SK-N-SH (cell line): ENCODE data around the gene LPGAT1. TPM values are rescaled to one million over a fixed set of nuclear protein-coding genes. Genes with fewer than 3 reads are reported as not detected.

Experiments
- CTCF ChIA-PET: fragments of 300-600, 350-600 bp; formaldehyde crosslinking; extraction: SDS; loops from one replicate; lab custom pipeline; 2021; lab: Yijun Ruan, JAX
- POLR2A ChIA-PET: fragments of 350-600 bp; sonication (Branson Sonifier 250); formaldehyde crosslinking; extraction: SDS; loops from one replicate; lab custom pipeline; 2020; ENCODE audit warnings: antibody characterized with exemption, inconsistent platforms; lab: Yijun Ruan, JAX
- DNase-seq: peaks from one replicate; pipeline ENCODE4 v3.0.0; 2012
- H2AFZ ChIP-seq: fragments of 200-600 bp; sonication (generic); 2 replicates; pipeline ENCODE4 v1.8.1; 2016; ENCODE audit warnings: antibody characterized with exemption, mild to moderate bottlenecking, low read depth
- H3F3A ChIP-seq: fragments of 200-600 bp; sonication (generic); replicated peaks from 2 replicates; pipeline ENCODE3; 2016; ENCODE audit warnings: antibody characterized with exemption, mild to moderate bottlenecking; ENCODE audit not compliant: insufficient read depth
- H3K27ac ChIP-seq, 2 experiments: fragments of 200-500 bp in 1 of 2; fragments of 200-600 bp in 1 of 2; sonication (Bioruptor generic) in 1 of 2; sonication (generic), shearing (Covaris generic) in 1 of 2; 2 replicates each; pipeline versions ENCODE4 v1.5.1 to v1.6.1; 2014 to 2016; ENCODE audit warnings: low read depth in 2 of 2, inconsistent platforms in 1 of 2, low read length in 1 of 2, mild to moderate bottlenecking in 1 of 2, mixed read lengths in 1 of 2
- H3K27me3 ChIP-seq: fragments of 200-600 bp; sonication (generic), shearing (Covaris generic); 2 replicates; pipeline ENCODE4 v1.6.1; 2016; ENCODE audit warnings: mixed run types; ENCODE audit not compliant: insufficient read depth
- H3K36me3 ChIP-seq, 2 experiments: fragments of 200-500 bp in 1 of 2; fragments of 200-600 bp in 1 of 2; sonication (Bioruptor generic) in 1 of 2; sonication (generic) in 1 of 2; replicated peaks in 1 of 2; 2 replicates each; pipeline versions ENCODE3 to v1.5.1; 2014 to 2016; ENCODE audit warnings: low read length in 1 of 2, mild to moderate bottlenecking in 1 of 2; ENCODE audit not compliant: insufficient read depth in 2 of 2, control insufficient read depth in 1 of 2
- H3K4me1 ChIP-seq, 2 experiments: fragments of 200-500 bp in 1 of 2; fragments of 200-600 bp in 1 of 2; sonication (Bioruptor generic) in 1 of 2; sonication (generic), shearing (Covaris generic) in 1 of 2; 2 replicates each; pipeline versions ENCODE4 v1.5.1 to v1.6.1; 2014 to 2016; ENCODE audit warnings: low read depth in 1 of 2, low read length in 1 of 2, mixed run types in 1 of 2; ENCODE audit not compliant: insufficient read depth in 2 of 2, control insufficient read depth in 1 of 2
- H3K4me2 ChIP-seq: fragments of 200-600 bp; sonication (generic), shearing (Covaris generic); 2 replicates; pipeline ENCODE4 v1.6.1; 2017; ENCODE audit warnings: mixed run types
- H3K4me3 ChIP-seq, 2 experiments: fragments of 200-500 bp in 1 of 2; fragments of 200-600 bp in 1 of 2; sonication (Bioruptor generic) in 1 of 2; sonication (generic), shearing (Covaris generic) in 1 of 2; 2 replicates each; pipeline versions ENCODE4 v1.5.1 to v1.8.1; 2014 to 2016; ENCODE audit warnings: low read depth in 2 of 2, inconsistent platforms in 1 of 2, low read length in 1 of 2, mild to moderate bottlenecking in 1 of 2, mixed read lengths in 1 of 2, moderate library complexity in 1 of 2
- H3K79me2 ChIP-seq: fragments of 200-600 bp; sonication (generic); 2 replicates; pipeline ENCODE4 v1.8.1; 2017; ENCODE audit warnings: mild to moderate bottlenecking; ENCODE audit not compliant: insufficient read depth
- H3K9ac ChIP-seq: fragments of 200-600 bp; sonication (generic); 2 replicates; pipeline ENCODE4 v1.6.1; 2017; ENCODE audit warnings: mixed run types
- H3K9me2 ChIP-seq: fragments of 200-600 bp; sonication (generic); 2 replicates; pipeline ENCODE4 v1.6.1; 2017; ENCODE audit warnings: mixed run types
- H3K9me3 ChIP-seq: fragments of 200-600 bp; sonication (generic); 2 replicates; pipeline ENCODE4 v1.6.1; 2017; ENCODE audit warnings: mixed run types, mild to moderate bottlenecking, moderate library complexity
- H4K20me1 ChIP-seq: fragments of 200-600 bp; sonication (generic); 2 replicates; pipeline ENCODE4 v1.6.1; 2017; ENCODE audit warnings: mild to moderate bottlenecking, mixed run types; ENCODE audit not compliant: insufficient read depth
- CHD2 ChIP-seq: fragments of 150-350 bp; IDR thresholded peaks from 2 replicates; pipeline ENCODE4 v1.6.1; 2018; ENCODE audit warnings: low read length; ENCODE audit not compliant: partially characterized antibody
- EP300 ChIP-seq, 2 experiments: IDR thresholded peaks; 2 replicates each; pipeline versions ENCODE4 v1.4.0 to v1.6.1; 2012; ENCODE audit warnings: borderline replicate concordance in 1 of 2, low read depth in 1 of 2, low read length in 1 of 2
- EZH2phosphoT487 ChIP-seq: fragments of 200-600 bp; sonication (generic); IDR thresholded peaks from 2 replicates; pipeline ENCODE4 v1.6.1; 2017; ENCODE audit warnings: low read depth, mixed run types, mild to moderate bottlenecking, antibody characterized with exemption, moderate library complexity, borderline replicate concordance
- FOSL2 ChIP-seq: IDR thresholded peaks from 2 replicates; pipeline ENCODE4 v1.4.0; 2012; ENCODE audit warnings: low read depth, mild to moderate bottlenecking, moderate library complexity, borderline replicate concordance
- FOXJ3 ChIP-seq: sonication (generic); formaldehyde crosslinking; IDR thresholded peaks from 2 replicates; pipeline ENCODE4 v1.5.1; 2020; ENCODE audit warnings: mild to moderate bottlenecking, missing genetic modification reagents
- GABPA ChIP-seq: IDR thresholded peaks from 2 replicates; pipeline ENCODE4 v1.4.0; 2012; ENCODE audit warnings: low read depth, mild to moderate bottlenecking
- GATA2 ChIP-seq: sonication (generic); formaldehyde crosslinking; IDR thresholded peaks from 2 replicates; pipeline ENCODE4 v1.5.0; 2020; ENCODE audit warnings: mild to moderate bottlenecking, missing genetic modification reagents
- JUND ChIP-seq: IDR thresholded peaks from 2 replicates; pipeline ENCODE4 v1.4.0; 2012
- MEF2A ChIP-seq: IDR thresholded peaks from 2 replicates; pipeline ENCODE4 v1.4.0; 2012; ENCODE audit warnings: low read depth, borderline replicate concordance
- MXI1 ChIP-seq: IDR thresholded peaks from 2 replicates; pipeline ENCODE4 v1.6.1; 2012; ENCODE audit warnings: mild to moderate bottlenecking, low read depth, low read length, improper control_type of control experiment
- NFIC ChIP-seq: IDR thresholded peaks from 2 replicates; pipeline ENCODE4 v1.4.0; 2012; ENCODE audit warnings: borderline replicate concordance
- NRF1 ChIP-seq: IDR thresholded peaks from 2 replicates; pipeline ENCODE4 v1.6.1; 2012; ENCODE audit warnings: low read depth, mild to moderate bottlenecking, low read length
- POLR2AphosphoS5 ChIP-seq: IDR thresholded peaks from 2 replicates; pipeline ENCODE4 v1.6.1; 2012; ENCODE audit warnings: low read depth, low read length
- RCOR1 ChIP-seq: fragments of 150-350 bp; IDR thresholded peaks from 2 replicates; pipeline ENCODE4 v1.6.1; 2017; ENCODE audit warnings: antibody characterized with exemption, low read length
- SMC3 ChIP-seq: IDR thresholded peaks from 2 replicates; pipeline ENCODE4 v1.6.1; 2012; ENCODE audit warnings: low read depth, low read length, improper control_type of control experiment
- TCF12 ChIP-seq: IDR thresholded peaks from 2 replicates; pipeline ENCODE4 v1.4.0; 2012
- TEAD4 ChIP-seq: IDR thresholded peaks from 2 replicates; pipeline ENCODE4 v1.4.0; 2012; ENCODE audit warnings: mild to moderate bottlenecking, borderline replicate concordance; ENCODE audit not compliant: insufficient read depth
- YY1 ChIP-seq: IDR thresholded peaks from 2 replicates; pipeline ENCODE4 v1.4.0; 2012; ENCODE audit warnings: low read depth, mild to moderate bottlenecking
- WGBS: methylation state at CpG from one replicate; pipeline ENCODE4 v1.1.6; 2017; ENCODE audit warnings: low lambda C conversion rate; 5-methylcytosine and 5-hydroxymethylcytosine counted together
- polyA plus RNA-seq, 3 experiments: library from polyadenylated mRNA; depleted of rRNA; stranded (reverse); fragments of >200 nt; gene quantifications; 2 replicates each; pipeline ENCODE4 v1.2.3, GENCODE V29; 2012
- TF ChIP-seq, protein P1 (sequence below): IDR thresholded peaks from 2 replicates; pipeline ENCODE4 v1.4.0; 2012; ENCODE audit warnings: low read depth
- TF ChIP-seq, protein P2 (sequence below): IDR thresholded peaks from 2 replicates; pipeline ENCODE4; 2012
- TF ChIP-seq, protein P3 (sequence below): IDR thresholded peaks from 2 replicates; pipeline ENCODE4 v1.4.0; 2012; ENCODE audit warnings: low read depth, borderline replicate concordance
- TF ChIP-seq, protein P4 (sequence below): IDR thresholded peaks from 2 replicates; pipeline ENCODE4 v1.4.0; 2012; ENCODE audit warnings: low read depth, borderline replicate concordance

LPGAT1 gene
- polyA plus RNA-seq, 1 of the 3 experiments (the other 2 are of a cell fraction), result 4.8 TPM

DNA sequence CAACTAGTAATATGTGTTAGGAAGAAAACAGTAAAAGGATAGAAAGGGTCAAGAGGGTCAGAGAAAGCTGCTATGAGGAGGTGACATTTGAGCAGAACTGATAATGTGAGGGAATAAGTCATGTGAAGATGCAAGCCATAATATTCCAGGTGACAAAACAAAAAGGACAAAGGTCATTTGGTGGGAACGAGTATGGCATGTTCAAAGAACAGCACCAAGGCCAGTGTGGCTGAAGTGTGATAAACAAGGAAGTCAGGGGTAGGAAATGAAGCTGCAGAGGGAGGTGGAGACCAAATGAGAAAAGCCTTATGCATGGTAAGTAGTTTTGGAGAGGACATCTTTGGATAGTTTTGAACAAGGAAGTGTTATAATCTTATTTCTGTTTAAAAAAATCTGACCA is 46.7 kb downstream of the LPGAT1 start:
- H3K27me3 ChIP-seq, result no peaks in the 10 kb centered on the region
- H3K9me3 ChIP-seq, result no peaks in the 10 kb centered on the region; the same call in 1 of the 2 replicates
- TF ChIP-seq YY1 (no peak), TEAD4 (no peak), POLR2AphosphoS5 (no peak), FOSL2 (no peak), FOXJ3 (no peak), CHD2 (no peak), MEF2A (no peak), MXI1 (no peak), GATA2 (CRISPR knock-in tag) (no peak)
- TF ChIP-seq, protein P1, sequence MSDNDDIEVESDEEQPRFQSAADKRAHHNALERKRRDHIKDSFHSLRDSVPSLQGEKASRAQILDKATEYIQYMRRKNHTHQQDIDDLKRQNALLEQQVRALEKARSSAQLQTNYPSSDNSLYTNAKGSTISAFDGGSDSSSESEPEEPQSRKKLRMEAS, result no peak
- TF ChIP-seq, protein P2, sequence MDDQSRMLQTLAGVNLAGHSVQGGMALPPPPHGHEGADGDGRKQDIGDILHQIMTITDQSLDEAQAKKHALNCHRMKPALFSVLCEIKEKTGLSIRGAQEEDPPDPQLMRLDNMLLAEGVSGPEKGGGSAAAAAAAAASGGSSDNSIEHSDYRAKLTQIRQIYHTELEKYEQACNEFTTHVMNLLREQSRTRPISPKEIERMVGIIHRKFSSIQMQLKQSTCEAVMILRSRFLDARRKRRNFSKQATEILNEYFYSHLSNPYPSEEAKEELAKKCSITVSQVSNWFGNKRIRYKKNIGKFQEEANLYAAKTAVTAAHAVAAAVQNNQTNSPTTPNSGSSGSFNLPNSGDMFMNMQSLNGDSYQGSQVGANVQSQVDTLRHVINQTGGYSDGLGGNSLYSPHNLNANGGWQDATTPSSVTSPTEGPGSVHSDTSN, result no peak
- TF ChIP-seq, all 33 proteins: peak for 0
- H3K79me2 ChIP-seq, result no peaks in the 10 kb centered on the region
- no peak for DNase-seq
- POLR2A ChIA-PET, result no interaction called here
- H3K9ac ChIP-seq, result no peak overlapping the region
- no peaks in the 10 kb centered on the region for H3K9me2 ChIP-seq
- CTCF ChIA-PET, result interaction anchor here (1.6 kb wide), 1 partner anchor 22 kb away, joined by 4 read pairs; no protein-coding TSS in a partner anchor
- no peak overlapping the region for H3K4me3 ChIP-seq
- no peak overlapping the region for H3K4me2 ChIP-seq
- H3K4me1 ChIP-seq, result no peaks in the 10 kb centered on the region; a peak in 2 of 4 replicates
- H2AFZ ChIP-seq, result no peak overlapping the region
- peaks cover 8% of the 10 kb centered on the region for H3F3A ChIP-seq
- no peak overlapping the region for H3K27ac ChIP-seq
- WGBS, result 63% methylated on average over 1 of the region's 1 CpG
- H3K36me3 ChIP-seq, result peaks cover 25 to 27% of the 10 kb centered on the region in 2 experiments
- H4K20me1 ChIP-seq, result 0 out of 2 replicates have a peak, but pooled peaks cover 3% of the 10 kb centered on the region

DNA sequence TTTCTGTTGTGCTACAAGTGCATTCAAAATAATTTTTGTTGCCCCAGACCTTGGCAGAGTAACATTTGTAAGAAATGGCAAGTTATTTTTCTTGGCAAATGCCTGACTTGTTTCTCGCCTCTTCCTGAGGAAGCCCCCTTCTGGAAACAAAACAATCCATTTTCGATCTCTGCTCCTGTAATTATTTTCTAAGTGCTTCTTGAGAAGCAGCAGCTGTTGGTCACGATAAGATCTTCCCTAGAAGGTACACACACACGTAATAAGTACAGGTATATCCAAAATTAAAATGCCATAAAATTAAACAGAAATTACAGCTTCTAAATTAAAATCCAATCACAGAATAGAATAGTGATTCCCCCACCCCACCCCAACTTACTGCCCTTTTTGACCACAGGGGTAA is 47.3 kb downstream of the LPGAT1 start:
- Histone ChIP-seq H3K36me3 (peaks cover 28 to 33% of the 10 kb centered on the region in 2 experiments), H3K27me3 (no peaks in the 10 kb centered on the region), H3K4me3 (no peak overlapping the region), H4K20me1 (0 out of 2 replicates have a peak, but pooled peaks cover 3% of the 10 kb centered on the region), H3K79me2 (no peaks in the 10 kb centered on the region), H2AFZ (no peak overlapping the region), H3K9me3 (no peaks in the 10 kb centered on the region; the same call in 1 of the 2 replicates), H3K9me2 (no peaks in the 10 kb centered on the region), H3K27ac (no peak overlapping the region), H3K9ac (no peak overlapping the region), H3K4me2 (no peak overlapping the region), H3F3A (peaks cover 8% of the 10 kb centered on the region), H3K4me1 (no peaks in the 10 kb centered on the region; a peak in 2 of 4 replicates)
- no peak for DNase-seq
- ChIA-PET CTCF (interaction anchor here (1.6 kb wide), 1 partner anchor 21 kb away, joined by 4 read pairs; no protein-coding TSS in a partner anchor), POLR2A (no interaction called here)
- TF ChIP-seq NRF1 (no peak), SMC3 (no peak), CHD2 (no peak), NFIC (no peak), EZH2phosphoT487 (no peak), MXI1 (no peak), GABPA (no peak), TCF12 (no peak), EP300 (IDR thresholded peaks at IDR 0.05; ENCODE audit: borderline replicate concordance in 1 of 2, low read depth in 1 of 2, low read length in 1 of 2) (no peak), JUND (no peak), MEF2A (no peak), RCOR1 (no peak)
- TF ChIP-seq, protein P3, sequence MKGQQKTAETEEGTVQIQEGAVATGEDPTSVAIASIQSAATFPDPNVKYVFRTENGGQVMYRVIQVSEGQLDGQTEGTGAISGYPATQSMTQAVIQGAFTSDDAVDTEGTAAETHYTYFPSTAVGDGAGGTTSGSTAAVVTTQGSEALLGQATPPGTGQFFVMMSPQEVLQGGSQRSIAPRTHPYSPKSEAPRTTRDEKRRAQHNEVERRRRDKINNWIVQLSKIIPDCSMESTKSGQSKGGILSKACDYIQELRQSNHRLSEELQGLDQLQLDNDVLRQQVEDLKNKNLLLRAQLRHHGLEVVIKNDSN, result no peak
- TF ChIP-seq, protein P1, result no peak
- TF ChIP-seq, protein P4, sequence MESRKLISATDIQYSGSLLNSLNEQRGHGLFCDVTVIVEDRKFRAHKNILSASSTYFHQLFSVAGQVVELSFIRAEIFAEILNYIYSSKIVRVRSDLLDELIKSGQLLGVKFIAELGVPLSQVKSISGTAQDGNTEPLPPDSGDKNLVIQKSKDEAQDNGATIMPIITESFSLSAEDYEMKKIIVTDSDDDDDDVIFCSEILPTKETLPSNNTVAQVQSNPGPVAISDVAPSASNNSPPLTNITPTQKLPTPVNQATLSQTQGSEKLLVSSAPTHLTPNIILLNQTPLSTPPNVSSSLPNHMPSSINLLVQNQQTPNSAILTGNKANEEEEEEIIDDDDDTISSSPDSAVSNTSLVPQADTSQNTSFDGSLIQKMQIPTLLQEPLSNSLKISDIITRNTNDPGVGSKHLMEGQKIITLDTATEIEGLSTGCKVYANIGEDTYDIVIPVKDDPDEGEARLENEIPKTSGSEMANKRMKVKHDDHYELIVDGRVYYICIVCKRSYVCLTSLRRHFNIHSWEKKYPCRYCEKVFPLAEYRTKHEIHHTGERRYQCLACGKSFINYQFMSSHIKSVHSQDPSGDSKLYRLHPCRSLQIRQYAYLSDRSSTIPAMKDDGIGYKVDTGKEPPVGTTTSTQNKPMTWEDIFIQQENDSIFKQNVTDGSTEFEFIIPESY, result no peak
- TF ChIP-seq, protein P2, result no peak
- 90% methylated on average over 4 of the region's 4 CpGs for WGBS
